NCI-H748 treated with DMSO at 0.1 percent for 48 hours (cell line): ENCODE measurements around the gene SPCS3.
A peak's percentile ranks its signal among the peaks of the same experiment; 100 is the strongest.
"Not testable (repeated sequence)": the region's sequence is repeated elsewhere in the genome, so short reads cannot be mapped to it uniquely, and the experiment has no call there.

Experiments
- DNase-seq: peaks from one replicate; lab custom pipeline; 2025; lab: John Stamatoyannopoulos, UW

SPCS3 gene

GRCh38 chr4:176346836-176347235, 27.1 kb downstream of the SPCS3 start:
- not testable (repeated sequence) for DNase-seq

GRCh38 chr4:176350671-176351070, 30.9 kb downstream of the SPCS3 start:
- DNase-seq, result no peak

- DNase-seq, result no peak
These were observed 35.1 kb downstream of the SPCS3 start for GRCh38 chr4:176354884-176355283.

GRCh38 chr4:176357359-176358082, 37.8 kb downstream of the SPCS3 start:
- no peak for DNase-seq

- DNase-seq, result no peak
These were observed 38.3 kb downstream of the SPCS3 start for GRCh38 chr4:176358083-176358469.

GRCh38 chr4:176359590-176359989, 39.8 kb downstream of the SPCS3 start:
- DNase-seq, result no peak

GRCh38 chr4:176360446-176360845, 40.7 kb downstream of the SPCS3 start:
- no peak for DNase-seq

GRCh38 chr4:176363072-176363471, 43.3 kb downstream of the SPCS3 start:
- DNase-seq, result no peak

GRCh38 chr4:176367771-176368465, 48.2 kb downstream of the SPCS3 start:
- no peak for DNase-seq

GRCh38 chr4:176376032-176376614, 56.4 kb downstream of the SPCS3 start:
- DNase-seq, result peak; percentile 33

GRCh38 chr4:176377780-176378179, 58.0 kb downstream of the SPCS3 start:
- peak; percentile 56 for DNase-seq

- DNase-seq, result peak; percentile 13
These were observed 60.8 kb downstream of the SPCS3 start for GRCh38 chr4:176380352-176381157.
